HCEC 1CT (cell line): ENCODE measurements around the gene TMSB15A.
"Not testable (repeated sequence)": the region's sequence is repeated elsewhere in the genome, so short reads cannot be mapped to it uniquely, and the experiment has no call there.

Experiments used
- DNase-seq: peaks from one replicate; pipeline ENCODE4 v3.0.0-alpha.2; 2017

The TMSB15A gene

GRCh38 chrX:102515975-102516941, at the start of gene TMSB15A:
TMSB15A (minus strand) TSS chrX:102516739.
- DNase-seq, result no peak

GRCh38 chrX:102560423-102561068, 44.0 kb upstream of the TMSB15A start:
- DNase-seq, result no peak

DNA sequence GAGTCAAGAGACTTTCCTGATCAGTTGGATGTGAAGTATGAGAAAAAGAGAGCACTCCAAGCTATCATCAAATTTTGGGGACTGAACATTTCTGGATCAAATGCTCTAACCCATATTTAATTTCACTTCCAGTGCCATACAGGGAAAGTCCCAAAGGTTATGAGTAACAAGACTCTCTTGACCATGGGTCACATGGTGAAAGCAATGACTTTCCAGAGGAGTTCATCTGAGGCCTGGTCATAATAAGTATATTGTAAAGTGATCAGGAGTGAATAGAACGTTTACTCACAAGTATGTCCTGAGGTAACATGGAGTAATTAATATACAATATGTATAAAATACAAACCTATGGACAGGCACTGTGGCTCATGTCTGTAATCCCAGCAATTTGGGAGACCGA, 42.1 kb upstream of the TMSB15A start:
- DNase-seq, result no peak

GRCh38 chrX:102548231-102548630, 31.7 kb upstream of the TMSB15A start:
- DNase-seq, result no peak

- DNase-seq, result no peak
Measured at GRCh38 chrX:102546828-102547493, 30.4 kb upstream of the TMSB15A start.

GRCh38 chrX:102546175-102546574, 29.6 kb upstream of the TMSB15A start:
- not testable (repeated sequence) for DNase-seq

DNA sequence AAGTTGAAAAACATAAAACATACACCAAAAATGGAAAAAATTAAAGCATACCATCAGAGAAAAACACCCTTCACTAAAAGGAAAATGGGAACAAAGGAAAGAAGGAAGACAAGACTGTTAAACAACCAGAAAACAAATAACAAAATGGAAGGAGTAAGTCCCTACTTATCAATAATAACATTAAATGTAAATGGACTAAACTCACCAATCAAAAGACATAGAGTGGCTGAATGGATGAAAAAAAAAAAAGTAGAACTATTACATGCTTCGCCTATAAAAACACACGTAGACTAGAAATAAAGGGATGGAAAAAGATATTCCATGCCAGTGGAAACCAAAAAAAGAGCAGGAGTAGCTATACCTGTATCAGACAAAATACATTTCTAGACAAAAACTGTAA, 19.4 kb upstream of the TMSB15A start:
- no peak for DNase-seq

DNA sequence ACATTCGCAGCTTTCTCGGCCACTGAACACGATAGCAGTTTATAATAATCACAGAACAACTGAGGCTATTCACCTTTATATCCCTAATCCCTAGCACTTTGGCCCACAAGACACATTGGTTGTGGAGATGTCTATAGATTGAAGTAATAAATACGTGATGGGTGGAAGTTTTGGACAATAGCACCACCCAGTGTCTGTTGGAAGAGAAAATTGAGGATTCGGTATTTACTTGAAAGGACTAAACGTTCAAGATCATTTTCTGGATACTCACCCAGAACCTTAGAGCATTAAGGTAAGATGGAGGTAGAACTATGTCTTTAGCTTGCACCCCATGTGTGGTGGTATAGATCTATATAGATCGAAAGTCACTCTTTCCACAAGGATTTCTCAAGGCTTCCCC, 787 bp upstream of the TMSB15A start:
- no peak for DNase-seq

DNA sequence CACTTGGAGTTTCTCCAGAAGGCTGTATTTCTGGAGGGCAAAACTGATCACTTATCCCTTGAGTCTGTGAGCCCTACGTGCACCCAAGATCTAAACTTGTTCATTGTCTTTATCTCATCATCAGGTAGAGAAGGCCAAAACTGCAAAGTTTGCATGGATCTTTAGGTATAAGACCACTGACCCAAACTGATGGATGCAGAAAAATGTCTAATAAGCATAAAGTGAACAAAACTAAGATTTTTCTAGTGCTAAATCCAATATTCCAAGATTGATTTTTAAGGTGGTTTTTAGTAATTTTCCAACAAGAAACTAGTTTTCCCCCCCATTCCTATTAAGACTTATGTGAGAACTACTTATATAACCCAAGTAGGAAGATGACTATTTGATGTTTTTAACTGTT, 2.0 kb downstream of the TMSB15A start:
- no peak for DNase-seq

DNA sequence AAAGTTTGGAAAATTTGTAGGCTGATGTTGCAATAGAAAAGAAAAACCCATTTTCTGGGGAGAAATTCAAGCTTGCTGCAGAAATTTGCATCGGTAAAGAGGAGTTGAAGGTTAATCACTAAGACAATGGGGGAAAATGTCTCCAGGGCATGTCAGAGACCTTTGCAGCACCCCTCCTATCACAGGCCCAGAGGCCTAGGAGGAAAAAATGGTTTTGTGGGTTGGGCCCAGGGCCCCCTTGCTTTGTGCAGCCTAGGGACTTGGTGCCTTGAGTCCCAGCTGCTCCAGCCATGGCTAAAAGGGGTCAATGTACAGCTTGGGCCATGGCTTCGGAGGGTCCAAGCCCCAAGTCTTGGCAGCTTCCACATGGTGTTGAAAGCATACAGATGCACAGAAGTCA, 17.8 kb downstream of the TMSB15A start:
- DNase-seq, result no peak

GRCh38 chrX:102491766-102492165, 24.8 kb downstream of the TMSB15A start:
- DNase-seq, result no peak

DNA sequence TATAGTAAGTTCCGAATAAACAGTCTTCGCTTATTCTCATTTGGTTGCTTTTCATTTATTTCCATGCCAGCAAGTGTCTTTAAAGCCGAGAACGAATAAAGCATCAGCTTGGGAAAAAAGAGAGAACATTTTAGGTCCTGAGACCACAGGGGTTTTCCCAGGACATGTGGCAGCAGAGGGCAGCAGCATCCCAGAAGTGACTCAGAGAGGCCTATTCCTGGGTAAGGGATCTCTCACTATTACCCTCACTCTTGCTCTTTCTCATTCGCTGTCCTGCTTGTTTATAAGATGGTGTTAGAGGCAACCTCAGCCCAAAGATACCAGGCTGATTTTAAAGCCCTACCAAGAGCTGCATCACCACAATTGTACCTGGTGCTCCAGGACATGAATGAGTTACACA, 37.8 kb downstream of the TMSB15A start:
- not testable (repeated sequence) for DNase-seq

- DNase-seq, result not testable (repeated sequence)
Measured at GRCh38 chrX:102471762-102472220, 44.7 kb downstream of the TMSB15A start, which contains the start of gene TCP11X2. TCP11X2 (minus strand) TSS chrX:102471812.

- not testable (repeated sequence) for DNase-seq
Measured at GRCh38 chrX:102470215-102470614, 46.3 kb downstream of the TMSB15A start.
